NCI-H2227 (cell line): ENCODE measurements around the gene CIDEC.
"Not testable (repeated sequence)": the region's sequence is repeated elsewhere in the genome, so short reads cannot be mapped to it uniquely, and the experiment has no call there.

ENCODE experiments used
- DNase-seq: peaks from one replicate; lab custom pipeline; 2025; ENCODE audit not compliant: unreplicated experiment; lab: John Stamatoyannopoulos, UW

Gene CIDEC

DNA sequence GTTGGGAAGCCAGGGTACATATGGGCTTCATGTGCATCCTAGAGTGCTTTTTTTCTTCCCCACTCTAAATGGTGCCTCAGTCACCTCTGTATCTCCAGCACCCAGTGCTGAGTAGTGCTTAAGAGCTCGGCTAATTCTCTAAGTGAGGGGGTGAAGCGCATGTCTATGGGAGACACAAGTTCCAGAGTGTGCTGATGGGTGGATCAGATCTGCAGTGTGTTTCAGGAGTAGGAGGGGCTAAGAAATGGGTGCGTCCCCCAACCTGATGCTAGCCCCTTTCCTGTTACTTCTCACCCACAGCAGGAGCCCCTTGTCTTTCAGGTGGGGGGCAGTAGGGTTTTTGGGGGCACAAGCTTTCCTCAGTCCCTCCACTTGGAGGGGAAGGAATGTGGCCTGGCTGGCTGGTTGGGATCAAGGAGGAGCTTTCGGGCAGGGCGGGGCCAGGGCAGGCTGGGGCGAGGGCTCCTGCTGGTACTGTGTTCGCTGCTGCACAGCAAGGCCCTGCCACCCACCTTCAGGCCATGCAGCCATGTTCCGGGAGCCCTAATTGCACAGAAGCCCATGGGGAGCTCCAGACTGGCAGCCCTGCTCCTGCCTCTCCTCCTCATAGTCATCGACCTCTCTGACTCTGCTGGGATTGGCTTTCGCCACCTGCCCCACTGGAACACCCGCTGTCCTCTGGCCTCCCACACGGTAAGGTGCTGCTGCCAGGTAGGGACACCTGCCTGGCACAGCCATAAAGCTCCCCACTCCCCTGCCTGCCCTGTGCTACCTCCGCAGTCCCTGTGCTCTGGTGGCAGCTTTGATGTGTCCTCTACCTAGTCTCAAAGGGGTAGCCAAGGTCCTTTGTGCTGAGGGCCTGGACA is 22.6 kb upstream of the CIDEC start, which contains the start of gene IL17RE:
Gene IL17RE (plus strand): TSS at position 477 of the 866 bp plus-strand sequence. CDS start 85 bp downstream, at position 562.
- no peak for DNase-seq

DNA sequence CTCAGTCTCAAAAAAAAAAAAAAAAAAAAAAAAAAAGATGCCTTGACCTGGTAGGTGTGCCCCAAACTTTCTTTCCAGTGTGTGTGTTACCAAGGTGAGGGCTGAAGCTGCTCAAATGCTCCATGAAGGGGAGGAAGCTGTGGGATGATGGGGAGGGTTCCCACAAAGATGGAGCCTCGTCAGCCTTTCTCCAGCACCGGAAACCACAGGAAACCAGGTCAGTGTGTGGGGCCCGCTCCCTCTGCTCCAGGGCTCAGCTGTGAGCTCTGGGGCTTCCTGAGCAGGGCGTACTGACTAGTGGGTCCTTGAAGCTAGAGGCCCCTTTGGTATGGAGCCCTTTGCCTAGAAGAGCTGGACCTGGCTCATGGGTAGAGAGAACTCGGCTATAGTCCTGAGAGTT is 21.9 kb upstream of the CIDEC start:
- no peak for DNase-seq

DNA sequence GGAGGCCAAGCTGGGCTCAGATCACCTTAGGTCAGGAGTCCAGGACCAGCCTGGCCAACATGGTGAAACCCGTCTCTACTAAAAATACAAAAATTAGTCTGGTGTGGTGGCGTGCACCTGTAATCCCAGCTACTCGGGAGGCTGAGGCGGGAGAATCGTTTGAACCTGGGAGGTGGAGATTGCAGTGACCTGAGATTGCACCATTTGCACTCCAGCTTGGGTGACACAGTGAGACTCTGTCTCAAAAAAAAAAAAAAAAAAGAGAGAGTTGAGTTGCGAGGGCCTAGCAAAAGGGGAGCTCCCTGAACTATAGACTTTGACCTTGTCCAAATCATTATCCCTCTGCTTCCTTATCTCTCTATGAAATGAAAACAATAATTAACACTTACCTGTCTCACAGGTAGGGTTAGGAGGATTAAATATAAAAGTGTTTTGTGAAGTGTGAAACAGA is 20.9 kb upstream of the CIDEC start:
- DNase-seq, result not testable (repeated sequence)

DNA sequence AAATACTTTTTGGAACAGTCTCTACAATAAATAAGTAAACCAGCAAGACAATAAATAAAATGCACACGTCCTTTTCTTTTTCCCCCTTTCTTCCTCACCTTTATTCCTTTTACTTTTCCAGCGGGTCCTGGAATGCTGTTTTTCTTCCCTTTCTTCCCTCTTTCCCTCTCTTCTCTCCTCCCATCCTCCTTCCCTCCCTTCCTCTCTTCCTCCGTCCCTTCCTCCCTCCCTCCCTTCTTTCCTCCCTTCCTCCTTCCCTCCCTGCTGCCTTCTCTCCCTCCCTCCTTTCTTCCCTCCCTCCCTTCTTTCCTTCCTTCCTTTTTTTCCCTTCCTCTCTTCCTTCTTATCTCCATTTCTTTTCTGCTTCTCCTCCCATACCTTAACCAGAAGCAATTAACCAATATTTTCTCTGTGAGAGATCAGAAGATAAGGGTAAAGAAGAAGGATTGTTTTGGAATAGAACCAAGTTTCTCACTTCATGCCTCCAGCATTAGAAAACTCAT is 19.3 kb upstream of the CIDEC start:
- DNase-seq, result no peak

DNA sequence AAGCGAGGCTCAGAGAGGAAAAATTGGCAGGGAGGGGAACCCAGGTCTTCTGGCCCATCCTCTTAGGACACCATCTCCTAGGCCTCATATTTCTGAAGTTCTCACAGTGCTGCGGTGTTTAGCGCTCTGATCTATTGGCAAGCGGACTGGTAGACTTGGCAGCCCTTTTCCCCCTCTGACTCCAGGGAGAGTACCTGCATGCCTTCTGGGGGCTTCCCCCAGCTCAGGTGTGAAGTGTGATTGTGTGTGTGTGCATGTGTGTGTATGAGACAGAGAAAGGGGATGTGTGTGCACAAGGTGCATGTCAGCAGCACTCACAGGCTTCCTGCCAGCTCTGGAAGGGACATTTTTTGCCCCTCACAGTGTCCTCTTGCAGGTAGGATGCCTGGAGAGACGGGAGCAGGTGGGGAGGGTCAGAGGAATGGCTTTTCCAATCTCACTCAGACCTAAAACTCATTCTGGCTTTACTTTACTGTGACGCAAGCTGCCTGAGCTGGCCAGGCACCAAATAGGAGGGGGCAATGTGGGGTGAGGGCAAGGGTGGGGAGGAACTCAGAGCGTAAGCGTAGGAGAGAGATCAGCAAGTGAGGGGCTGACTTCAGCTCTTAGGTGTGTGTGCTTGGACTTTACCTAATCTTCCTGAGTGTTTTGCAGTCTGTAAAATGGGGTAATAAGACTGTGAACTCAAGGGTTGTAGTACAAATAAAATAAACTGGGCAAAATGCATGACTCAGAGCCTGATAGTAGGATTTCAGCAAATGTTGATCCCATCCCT is 18.6 kb upstream of the CIDEC start:
- DNase-seq, result no peak

DNA sequence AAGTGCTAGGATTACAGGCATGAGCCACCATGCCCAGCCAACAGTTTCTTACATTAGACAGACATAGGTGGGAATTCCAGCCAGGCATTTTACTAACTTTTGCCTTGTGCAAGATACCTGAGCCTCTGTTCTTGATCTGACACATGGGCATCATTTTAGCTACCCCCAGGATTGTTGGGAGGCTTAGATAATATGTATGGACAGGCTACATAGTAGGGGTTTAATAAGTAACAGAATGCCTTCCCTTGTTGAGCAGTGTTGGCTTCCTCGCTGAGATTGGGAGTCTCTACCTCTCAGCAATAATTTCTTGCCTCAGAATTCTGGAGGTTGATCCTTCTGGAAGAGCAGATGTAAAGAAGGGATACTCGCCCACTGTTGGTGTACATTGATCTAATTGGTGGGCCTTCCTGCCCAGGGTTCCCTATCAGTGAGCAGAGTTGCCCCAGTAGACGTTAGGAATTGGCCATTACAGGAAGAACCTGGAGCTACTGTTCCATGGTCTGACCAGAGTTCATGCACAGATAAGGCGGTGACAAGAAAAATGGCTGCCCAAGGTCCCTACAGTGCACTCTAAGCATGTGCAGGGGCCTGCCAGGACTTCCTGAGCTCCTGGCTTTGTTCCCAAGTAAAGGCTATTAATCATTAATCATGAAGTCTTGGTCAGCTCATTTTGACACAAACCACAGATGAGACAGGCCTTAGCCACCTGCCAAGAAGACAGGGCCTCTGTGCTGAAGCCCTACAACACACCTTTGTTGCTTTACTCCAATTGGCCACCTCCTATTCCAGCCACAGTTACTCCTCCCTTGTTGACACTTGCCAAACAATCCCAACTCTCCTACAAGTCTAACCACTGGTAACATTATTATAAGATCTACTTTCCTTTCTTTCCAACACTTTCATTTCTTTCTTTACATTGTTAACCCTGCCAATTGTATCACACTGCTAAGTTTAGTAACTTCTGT is 17.6 kb upstream of the CIDEC start:
- no peak for DNase-seq

DNA sequence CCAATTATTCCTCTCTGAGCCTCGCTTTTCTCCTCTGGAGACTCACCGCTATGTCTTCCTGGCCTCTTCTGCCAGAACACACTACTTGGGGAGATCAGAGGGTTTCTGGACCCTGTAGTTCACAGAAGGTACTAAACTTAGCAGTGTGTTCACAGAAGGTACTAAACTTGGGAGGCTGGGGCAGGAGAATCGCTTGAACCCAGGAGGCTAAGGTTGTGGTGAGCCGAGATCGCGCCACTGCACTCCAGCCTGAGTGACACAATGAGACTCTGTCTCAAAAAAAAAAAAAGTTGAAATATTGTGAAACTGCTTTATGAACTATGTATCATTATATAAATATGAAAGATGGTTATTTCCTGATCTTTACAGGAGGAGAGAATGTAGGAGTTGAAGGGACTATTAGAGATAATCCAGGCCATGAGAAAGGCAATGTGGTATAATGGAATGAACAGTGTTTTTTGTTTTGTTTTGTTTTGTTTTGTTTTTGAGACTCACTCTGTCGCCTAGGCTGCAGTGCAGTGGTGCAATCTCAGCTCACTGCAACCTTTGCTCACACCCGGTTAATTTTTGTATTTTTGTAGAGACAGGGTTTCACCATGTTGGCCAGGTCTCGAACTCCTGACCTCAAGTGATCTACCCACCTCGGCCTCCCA is 16.8 kb upstream of the CIDEC start:
- DNase-seq, result not testable (repeated sequence)

DNA sequence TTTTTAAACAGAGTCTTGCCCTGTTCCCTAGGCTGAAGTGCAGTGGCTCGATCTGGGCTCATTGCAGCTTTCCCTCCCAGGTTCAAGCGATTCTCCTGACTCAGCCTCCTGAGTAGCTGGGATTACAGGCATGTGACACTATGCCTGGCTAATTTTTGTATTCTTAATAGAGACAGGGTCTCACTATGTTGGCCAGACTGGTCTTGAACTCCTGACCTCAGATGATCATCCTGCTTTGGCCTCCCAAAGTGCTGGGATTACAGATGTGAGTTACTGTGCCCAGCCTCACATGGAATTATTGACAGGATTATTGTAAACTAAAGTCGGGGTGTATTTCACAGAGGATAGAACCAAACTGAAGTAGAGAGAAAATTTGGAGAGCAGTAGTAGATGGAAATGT is 15.7 kb upstream of the CIDEC start:
- not testable (repeated sequence) for DNase-seq

DNA sequence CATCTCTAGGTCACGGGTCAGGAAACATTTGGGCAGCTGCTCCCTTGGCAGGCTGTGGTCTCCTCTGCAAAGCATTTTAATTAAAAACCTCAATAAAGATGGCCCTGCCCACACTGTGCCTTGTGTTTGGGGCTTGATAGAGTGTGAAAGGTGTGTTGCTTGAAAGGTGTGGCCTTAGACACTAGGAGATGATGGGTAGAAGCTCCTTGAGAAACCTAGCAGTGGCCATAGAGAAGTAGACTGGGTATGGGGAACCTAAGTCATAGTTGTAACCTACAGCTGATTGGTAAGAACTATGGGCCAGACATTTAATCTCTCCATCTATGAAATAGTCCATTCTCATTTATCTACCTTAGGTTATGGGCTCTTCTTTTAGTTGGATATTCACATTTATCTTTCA is 13.7 kb upstream of the CIDEC start:
- DNase-seq, result no peak

DNA sequence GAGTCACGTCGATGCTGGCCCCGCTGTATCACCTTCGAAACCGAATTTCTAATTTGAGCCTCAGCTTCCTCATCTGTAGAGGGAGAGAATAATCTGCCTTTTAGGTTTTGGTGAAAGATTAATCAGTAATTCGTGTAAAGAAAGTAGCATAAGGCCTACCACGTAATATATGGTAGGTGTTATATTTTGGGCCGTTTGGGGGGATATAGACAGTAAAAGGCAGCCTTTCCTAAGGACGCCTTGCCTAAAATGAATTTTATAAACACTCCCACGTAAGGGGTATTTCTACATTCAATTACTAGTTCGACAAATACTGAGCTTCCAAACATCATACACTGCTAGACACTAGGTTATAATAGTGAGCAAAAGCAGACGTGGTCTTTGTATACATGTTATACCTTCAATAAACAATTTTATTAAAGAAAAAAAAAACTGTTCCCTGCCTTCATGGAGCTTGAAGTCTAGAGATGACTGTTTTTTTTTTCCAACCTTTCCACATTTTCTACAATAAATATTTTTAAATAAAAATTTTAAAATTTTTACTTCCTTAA is 11.1 kb upstream of the CIDEC start:
- no peak for DNase-seq

DNA sequence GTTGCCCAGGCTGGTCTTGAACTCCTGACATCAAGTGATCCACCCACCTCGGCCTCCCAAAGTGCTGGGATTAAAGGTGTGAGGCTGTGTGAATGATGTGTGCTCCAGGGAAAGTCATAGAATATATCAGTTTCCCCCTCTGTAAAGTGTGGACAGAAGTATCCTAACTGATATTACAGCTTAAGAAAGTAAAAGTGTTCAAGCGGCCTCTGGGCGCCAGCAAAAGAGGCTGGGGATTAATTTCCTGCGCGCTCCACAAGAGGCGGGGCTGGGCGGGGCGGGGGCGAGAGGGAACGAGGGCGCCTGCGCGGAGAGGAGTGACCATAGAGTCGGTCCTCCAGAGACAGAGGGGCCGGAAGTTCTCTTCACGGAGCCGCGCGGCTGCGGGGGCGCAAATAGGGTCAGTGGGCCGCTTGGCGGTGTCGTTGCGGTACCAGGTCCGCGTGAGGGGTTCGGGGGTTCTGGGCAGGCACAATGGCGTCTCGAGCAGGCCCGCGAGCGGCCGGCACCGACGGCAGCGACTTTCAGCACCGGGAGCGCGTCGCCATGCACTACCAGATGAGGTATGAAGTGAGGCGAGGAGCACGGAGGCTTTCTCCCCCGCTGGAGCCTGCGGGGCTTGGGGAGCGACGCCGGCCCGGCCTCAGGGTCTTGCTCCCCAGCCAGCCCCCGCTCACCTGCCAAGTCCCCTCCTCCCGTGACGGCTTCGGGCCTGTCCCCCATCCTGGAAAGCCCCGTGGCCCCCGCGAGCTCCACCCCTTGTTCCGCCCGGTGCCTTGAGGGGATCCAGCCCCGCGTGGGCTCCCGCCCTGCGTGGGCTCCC is 10.4 kb upstream of the CIDEC start, which contains the start of gene JAGN1:
Gene JAGN1 (plus strand): TSS at position 362 of the 823 bp plus-strand sequence. CDS start 113 bp downstream, at position 475.
- DNase-seq, result peak; percentile 85

DNA sequence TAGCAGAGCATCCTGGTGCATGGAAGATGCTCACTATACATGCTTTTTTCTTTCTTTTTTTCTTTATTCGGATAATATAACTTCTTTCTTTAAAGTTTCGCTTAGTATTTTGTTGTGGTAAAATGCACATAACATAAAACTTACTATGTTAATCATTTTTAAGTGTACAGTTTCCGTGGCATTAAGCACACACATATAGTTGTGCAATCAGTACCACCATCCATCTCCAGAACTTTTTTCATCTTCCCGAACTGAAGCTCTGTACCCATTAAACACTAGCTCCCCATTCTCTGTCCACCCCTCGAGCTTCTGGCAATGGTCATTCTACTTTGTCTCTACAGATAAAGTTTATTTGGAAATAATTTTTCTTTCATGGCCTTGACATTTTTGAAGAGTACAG is 9.4 kb upstream of the CIDEC start:
- no peak for DNase-seq

DNA sequence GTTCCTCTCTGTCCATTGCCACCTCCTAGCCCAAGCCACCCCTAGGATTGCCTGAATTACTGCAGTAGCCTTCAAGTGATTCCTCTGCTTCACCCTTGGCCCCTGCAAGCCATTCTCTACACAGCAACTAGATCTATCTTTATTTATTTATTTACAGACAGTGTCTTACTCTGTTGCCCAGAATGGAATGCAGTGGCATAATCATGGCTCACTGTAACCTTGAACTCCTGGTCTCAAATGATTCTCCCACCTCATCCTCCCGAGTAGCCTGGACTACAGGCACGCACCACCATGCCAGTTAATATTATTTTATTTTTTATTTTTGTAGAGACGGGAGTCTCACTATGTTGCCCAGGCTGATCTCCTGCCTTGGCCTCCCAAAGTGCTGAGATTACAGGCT is 8.5 kb upstream of the CIDEC start:
- DNase-seq, result no peak

DNA sequence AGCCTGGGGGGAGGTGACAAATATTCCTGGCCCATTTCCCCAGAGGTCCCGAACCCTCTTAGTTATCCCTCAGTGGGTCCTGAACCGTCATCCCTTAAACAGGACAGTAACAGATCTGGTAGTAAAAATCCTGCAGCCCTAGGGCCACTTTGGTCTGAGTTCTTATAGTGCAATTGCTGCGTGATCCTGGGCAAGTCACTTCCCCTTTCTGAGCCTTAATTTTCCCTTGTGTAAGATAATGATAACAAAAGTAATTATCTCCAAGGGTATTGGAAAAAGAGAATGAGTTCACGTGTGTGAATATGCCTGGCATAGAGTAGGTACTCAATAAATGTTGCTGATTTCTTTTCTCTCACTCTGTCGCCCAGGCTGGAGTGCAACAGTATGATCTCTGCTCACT is 7.4 kb upstream of the CIDEC start:
- DNase-seq, result no peak

DNA sequence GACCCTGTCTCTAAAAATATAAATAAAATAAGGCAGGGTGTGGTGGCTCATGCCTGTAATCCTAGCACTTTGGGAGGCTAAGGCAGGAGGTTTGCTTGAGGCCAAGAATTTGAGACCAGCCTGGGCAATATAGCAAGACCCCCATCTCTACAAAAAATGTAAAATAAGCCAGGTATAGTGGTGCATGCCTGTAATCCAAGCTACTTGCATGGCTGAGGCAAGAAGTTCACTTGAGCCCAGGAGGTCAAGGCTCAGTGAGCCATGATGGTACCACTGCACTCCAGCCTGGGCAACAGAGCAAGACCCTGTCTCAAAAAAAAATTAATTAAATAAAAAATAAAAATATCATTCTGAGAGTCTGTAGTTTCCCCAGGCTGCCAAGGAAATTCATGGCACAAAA is 6.3 kb upstream of the CIDEC start:
- DNase-seq, result no peak

DNA sequence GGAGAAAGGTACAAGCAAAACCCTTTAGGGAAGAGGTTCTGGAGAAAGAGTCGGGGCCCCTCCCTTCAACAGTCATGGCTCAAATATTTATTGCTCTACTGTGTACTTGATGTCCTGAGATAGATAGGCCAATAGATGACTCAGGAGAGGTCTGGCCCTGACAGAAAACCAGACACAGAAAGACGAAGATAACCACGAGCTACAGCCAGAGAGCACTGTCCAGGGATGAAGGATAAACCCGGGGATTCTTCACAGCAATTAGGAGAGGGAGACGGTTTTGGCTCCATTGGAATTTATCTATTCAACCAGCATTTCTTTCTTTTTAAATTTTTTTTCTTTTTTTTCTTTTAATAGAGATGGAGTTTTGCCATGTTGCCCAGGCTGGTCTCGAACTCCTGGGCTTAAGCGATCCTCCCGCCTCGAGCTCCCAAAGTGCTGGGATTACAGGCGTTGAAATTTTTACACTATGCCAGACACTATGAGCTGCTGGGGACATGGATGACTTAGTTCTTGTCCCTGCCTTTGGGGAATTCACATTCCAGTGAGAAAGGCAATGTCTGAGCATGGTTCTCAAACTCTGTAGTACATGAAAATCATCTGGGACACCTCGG is 4.6 kb upstream of the CIDEC start:
- DNase-seq, result no peak

DNA sequence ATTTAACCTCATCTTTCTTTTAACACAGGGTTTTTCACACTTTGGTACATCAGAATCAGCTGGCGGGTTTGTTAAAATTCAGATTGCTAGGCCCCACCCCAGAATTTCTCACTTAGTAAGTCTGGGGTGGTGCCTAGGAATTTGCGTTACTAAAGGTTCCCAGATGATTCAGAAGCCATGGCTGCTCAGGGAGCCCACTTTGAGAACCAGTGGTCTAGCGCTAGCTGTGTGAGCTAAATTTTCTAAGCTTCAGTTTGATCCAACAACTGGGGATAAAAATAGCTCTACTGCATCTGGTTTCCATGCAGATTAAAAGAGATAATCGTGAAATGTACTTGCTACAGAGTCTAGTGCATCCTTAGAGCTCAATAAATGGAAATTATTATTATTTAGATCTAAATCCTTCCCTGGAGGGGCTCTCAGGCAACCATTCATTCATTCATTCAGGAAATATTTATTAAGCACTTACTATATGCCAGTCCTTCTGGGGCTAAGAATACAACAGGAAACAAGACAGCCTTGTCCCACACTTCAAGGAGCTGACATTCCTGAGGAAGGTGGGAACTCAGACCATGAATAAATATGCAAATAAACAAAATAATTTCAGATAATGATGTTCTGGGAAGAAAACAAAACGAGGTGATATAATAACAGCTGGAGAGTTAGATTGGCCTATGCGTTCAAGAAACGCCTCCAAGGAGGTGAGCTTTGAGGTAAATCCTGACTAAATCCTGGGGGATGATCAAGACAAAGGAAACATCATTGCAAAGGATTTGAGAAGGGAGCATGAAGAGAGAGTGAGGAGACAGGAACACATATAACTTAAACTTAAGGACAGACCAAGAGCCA is 3.9 kb upstream of the CIDEC start:
- no peak for DNase-seq

DNA sequence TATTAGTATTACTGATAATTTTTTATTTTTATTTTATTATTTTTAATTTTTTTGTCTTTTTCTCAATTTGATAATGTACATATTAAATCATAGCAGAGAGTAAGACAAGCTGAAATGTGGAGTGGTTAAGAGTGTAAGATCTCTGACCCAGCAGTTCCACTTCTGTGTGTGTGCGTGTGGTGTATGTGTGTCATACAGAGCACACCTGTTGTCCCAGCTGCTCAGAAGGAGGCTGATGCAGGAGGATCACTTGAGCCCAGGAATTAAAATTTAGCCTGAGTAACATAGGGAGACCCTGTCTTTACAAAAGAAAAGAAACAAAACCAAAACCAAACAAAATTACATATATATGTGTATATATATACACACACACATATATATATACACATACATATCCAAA is 1.4 kb upstream of the CIDEC start:
- no peak for DNase-seq
